ENCODE results near the gene EFR3B. TPM values are rescaled to one million over a fixed set of nuclear protein-coding genes. Genes with fewer than 3 reads are reported as not detected.

Gene EFR3B
- total and polyA plus RNA-seq, 10 of the 15 experiments (the other 5 are each of a cell fraction or from before 2014, with no cell fraction given), result 0.12 to 3.9 (median 1.8) TPM

GRCh38 chr2:25030702-25031101, 11.2 kb upstream of the EFR3B start (continued):
- TF ChIP-seq GABPA (IDR thresholded peaks at IDR 0.05; ENCODE audit: low read depth), result no peak
- no peak for TF ChIP-seq CBX3 (IDR thresholded peaks at IDR 0.05; ENCODE audit: borderline replicate concordance, low read depth)
- no peak for TF ChIP-seq PAX5 (IDR thresholded peaks at IDR 0.05; ENCODE audit: borderline replicate concordance, low read depth, low read length)
- TF ChIP-seq RELA (IDR thresholded peaks at IDR 0.05; ENCODE audit: borderline replicate concordance, partially characterized antibody), result no peak
- no peak for TF ChIP-seq MEF2B (IDR thresholded peaks at IDR 0.05; ENCODE audit: partially characterized antibody, poor library complexity, severe bottlenecking)
- no peak for TF ChIP-seq POLR2AphosphoS5 (IDR thresholded peaks at IDR 0.05; ENCODE audit: low read length)
- TF ChIP-seq SUZ12 (IDR thresholded peaks at IDR 0.05; ENCODE audit: unreplicated experiment), result no peak
- no peak for TF ChIP-seq IRF5 (IDR thresholded peaks at IDR 0.05; ENCODE audit: borderline replicate concordance)
- no peak for TF ChIP-seq SMARCA5 (IDR thresholded peaks at IDR 0.05)
- TF ChIP-seq ZBTB40 (IDR thresholded peaks at IDR 0.05; ENCODE audit: borderline replicate concordance), result no peak
- no peak for TF ChIP-seq SRF (IDR thresholded peaks at IDR 0.05; ENCODE audit: low read depth in 2 of 2, low read length in 2 of 2)
